Fibroblast of lung (primary cell): ENCODE data around the gene TAX1BP1.

ENCODE experiments used
- EZH2 ChIP-seq: IDR thresholded peaks from 2 replicates; pipeline ENCODE4 v1.5.1; 2012; ENCODE audit warnings: low read length, control low read depth, mild to moderate bottlenecking; ENCODE audit errors: missing control alignments
- TF ChIP-seq, protein P1 (sequence below), 2 donors: IDR thresholded peaks in 1 of 2; conservative IDR thresholded peaks in 1 of 2; 1 replicate in 1 of 2; 2 replicates in 1 of 2; pipeline ENCODE4 v1.5.1; 2011 to 2012; ENCODE audit warnings: low read length in 2 of 2, control low read depth in 1 of 2, inconsistent platforms in 1 of 2, low read depth in 1 of 2, mild to moderate bottlenecking in 1 of 2

DNA sequence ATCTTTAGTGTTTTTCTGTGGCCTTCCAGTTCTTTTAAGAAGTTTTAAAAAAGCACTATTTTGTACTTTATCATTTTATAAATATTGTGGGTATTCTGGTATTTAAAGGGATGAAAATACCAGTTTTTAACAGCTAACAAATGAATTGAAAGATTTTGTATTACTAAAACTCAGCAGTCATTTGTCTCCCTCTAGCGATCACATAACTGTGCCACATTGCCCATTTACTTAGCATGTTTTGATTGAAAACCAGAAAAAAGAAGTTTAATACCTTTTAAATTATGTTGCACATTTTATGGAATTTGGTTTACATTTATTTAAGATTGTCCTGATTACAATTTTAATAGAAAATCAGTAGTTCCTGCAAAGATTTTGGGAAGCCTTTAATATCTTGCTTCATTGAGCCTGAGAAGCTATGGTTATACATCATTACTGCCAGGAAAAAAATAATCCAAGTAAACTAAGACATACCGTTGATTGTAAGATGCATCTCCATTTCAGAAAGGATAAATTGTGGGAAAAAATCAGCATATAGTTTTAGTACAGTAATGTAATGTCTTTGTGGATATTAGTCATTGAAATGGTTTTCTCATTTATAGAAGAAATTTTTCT is 34.9 kb downstream of the TAX1BP1 start:
- TF ChIP-seq, protein P1, sequence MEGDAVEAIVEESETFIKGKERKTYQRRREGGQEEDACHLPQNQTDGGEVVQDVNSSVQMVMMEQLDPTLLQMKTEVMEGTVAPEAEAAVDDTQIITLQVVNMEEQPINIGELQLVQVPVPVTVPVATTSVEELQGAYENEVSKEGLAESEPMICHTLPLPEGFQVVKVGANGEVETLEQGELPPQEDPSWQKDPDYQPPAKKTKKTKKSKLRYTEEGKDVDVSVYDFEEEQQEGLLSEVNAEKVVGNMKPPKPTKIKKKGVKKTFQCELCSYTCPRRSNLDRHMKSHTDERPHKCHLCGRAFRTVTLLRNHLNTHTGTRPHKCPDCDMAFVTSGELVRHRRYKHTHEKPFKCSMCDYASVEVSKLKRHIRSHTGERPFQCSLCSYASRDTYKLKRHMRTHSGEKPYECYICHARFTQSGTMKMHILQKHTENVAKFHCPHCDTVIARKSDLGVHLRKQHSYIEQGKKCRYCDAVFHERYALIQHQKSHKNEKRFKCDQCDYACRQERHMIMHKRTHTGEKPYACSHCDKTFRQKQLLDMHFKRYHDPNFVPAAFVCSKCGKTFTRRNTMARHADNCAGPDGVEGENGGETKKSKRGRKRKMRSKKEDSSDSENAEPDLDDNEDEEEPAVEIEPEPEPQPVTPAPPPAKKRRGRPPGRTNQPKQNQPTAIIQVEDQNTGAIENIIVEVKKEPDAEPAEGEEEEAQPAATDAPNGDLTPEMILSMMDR (conservative IDR thresholded peaks at IDR 0.05 in 1 of 2, IDR thresholded peaks at IDR 0.05 in 1 of 2; ENCODE audit: low read depth in 1 of 2, low read length in 2 of 2) = peak; percentile 59 to 75
- TF ChIP-seq EZH2 = no peak
